K562 (cell line): ENCODE data around the gene ZFYVE28. TPM values are rescaled to one million over a fixed set of nuclear protein-coding genes. Genes with fewer than 3 reads are reported as not detected.
A peak's percentile ranks its signal among the peaks of the same experiment; 100 is the strongest.

Source experiments
- ATAC-seq: fragments of 200-7000 bp; cut with Tn5 transposase; 3 replicates; pipeline ENCODE4 v1.9.1; 2020; ENCODE audit warnings: moderate library complexity
- BruUV-seq: library from RNA; stranded (reverse); fragments of 400-500 nt; replicated peaks from 2 replicates; lab custom pipeline; 2021; lab: Mats Ljungman, UMichigan
- CTCF ChIA-PET: fragments of 300-600 bp; formaldehyde crosslinking; extraction: SDS; loops from one replicate; lab custom pipeline; 2021; ENCODE audit warnings: low intra/inter-chr PET ratio; lab: Yijun Ruan, JAX
- POLR2A ChIA-PET: fragments of 300-600, 350-650 bp; sonication (Branson Sonifier 250); formaldehyde crosslinking; extraction: SDS; loops from one replicate; lab custom pipeline; 2021; ENCODE audit warnings: antibody characterized with exemption, inconsistent platforms; lab: Yijun Ruan, JAX
- DNase-seq, 4 experiments: peaks; one replicate each; pipeline versions ENCODE4 v3.0.0 to v3.0.0-alpha.2; 2011 to 2018; ENCODE audit warnings: low spot score in 3 of 4, mixed read lengths in 3 of 4; ENCODE audit errors: extremely low read depth in 1 of 4
- FAIRE-seq: peaks from 2 replicates; lab custom pipeline; 2011; peaks lifted over from hg19 to GRCh38; lab: Jason Lieb, UNC
- H2AFZ ChIP-seq: 2 replicates; pipeline ENCODE4 v1.6.0; 2011; ENCODE audit warnings: low read depth, low read length, control low read depth, inconsistent platforms
- H3K27ac ChIP-seq: fragments of 200-600 bp; 3 replicates; pipeline ENCODE4 v1.8.0; 2011; ENCODE audit warnings: low read depth, mild to moderate bottlenecking, control low read depth, inconsistent platforms, low read length, moderate library complexity, mixed read lengths; ENCODE audit errors: extremely low read depth
- H3K27me3 ChIP-seq, 2 experiments: fragments of 300-600 bp in 1 of 2; 2 replicates in 1 of 2; 3 replicates in 1 of 2; pipeline versions ENCODE4 v1.6.0 to v1.8.0; 2011; ENCODE audit warnings: inconsistent platforms in 2 of 2, low read length in 2 of 2, mild to moderate bottlenecking in 1 of 2, mixed read lengths in 1 of 2, moderate library complexity in 1 of 2; ENCODE audit not compliant: control insufficient read depth in 2 of 2, insufficient read depth in 2 of 2
- H3K36me3 ChIP-seq: fragments of 300-600 bp; 3 replicates; pipeline ENCODE4 v1.8.0; 2011; ENCODE audit warnings: mild to moderate bottlenecking, low read length, inconsistent platforms; ENCODE audit not compliant: control insufficient read depth, insufficient read depth
- H3K4me1 ChIP-seq, 2 experiments: fragments of 200-600 bp in 1 of 2; replicated peaks in 1 of 2; 2 replicates in 1 of 2; 3 replicates in 1 of 2; pipeline versions ENCODE4 v1.5.1 to v1.8.0; 2011; ENCODE audit warnings: inconsistent platforms in 2 of 2, low read length in 2 of 2, mild to moderate bottlenecking in 1 of 2, mixed read lengths in 1 of 2, moderate library complexity in 1 of 2; ENCODE audit not compliant: control insufficient read depth in 2 of 2, insufficient read depth in 2 of 2
- H3K4me2 ChIP-seq: 2 replicates; pipeline ENCODE4 v1.6.1; 2011; ENCODE audit warnings: low read length, control low read depth, inconsistent platforms, mixed read lengths; ENCODE audit not compliant: insufficient read depth
- H3K4me3 ChIP-seq: fragments of 200-600 bp; sonication (generic), shearing (Covaris generic); 2 replicates; pipeline ENCODE4 v1.5.1; 2016; ENCODE audit warnings: control low read depth, inconsistent platforms
- H3K79me2 ChIP-seq: fragments of 200-600 bp; 3 replicates; pipeline ENCODE4 v1.8.0; 2011; ENCODE audit warnings: low read length, inconsistent platforms; ENCODE audit not compliant: control insufficient read depth, insufficient read depth
- H3K9ac ChIP-seq, 2 experiments: 2 replicates each; pipeline versions ENCODE4 v1.6.0 to v1.6.1; 2011; ENCODE audit warnings: low read depth in 2 of 2, low read length in 2 of 2, control low read depth in 1 of 2, inconsistent platforms in 1 of 2, mild to moderate bottlenecking in 1 of 2, mixed read lengths in 1 of 2; ENCODE audit not compliant: insufficient read depth in 1 of 2
- H3K9me1 ChIP-seq: one replicate; pipeline ENCODE4 v1.6.0; 2011; ENCODE audit warnings: inconsistent platforms, mild to moderate bottlenecking, low read length, moderate library complexity; ENCODE audit not compliant: control insufficient read depth, insufficient read depth
- H3K9me3 ChIP-seq: replicated peaks from 2 replicates; pipeline ENCODE4 v1.5.1; 2011; ENCODE audit warnings: low read depth, low read length, inconsistent platforms; ENCODE audit not compliant: control insufficient read depth, insufficient read depth
- H4K20me1 ChIP-seq: replicated peaks from 2 replicates; pipeline ENCODE4 v1.6.1; 2011; ENCODE audit warnings: low read length, inconsistent platforms, mixed read lengths; ENCODE audit not compliant: control insufficient read depth, insufficient read depth
- CBFA2T3 ChIP-seq: fragments of 450-650 bp; IDR thresholded peaks from 2 replicates; pipeline ENCODE4 v1.6.1; 2017
- EP400 ChIP-seq: fragments of 450-650 bp; IDR thresholded peaks from 2 replicates; pipeline ENCODE4 v1.6.1; 2017; ENCODE audit warnings: antibody characterized with exemption, mild to moderate bottlenecking, moderate library complexity
- IFI16 ChIP-seq: fragments of 250-450 bp; sonication (Bioruptor Pico); IDR thresholded peaks from 2 replicates; pipeline ENCODE4 v2.1.2; 2022; ENCODE audit warnings: mild to moderate bottlenecking, inconsistent platforms
- MYC ChIP-seq, 2 experiments: fragments of 250-450 bp in 1 of 2; sonication (Bioruptor Pico) in 1 of 2; IDR thresholded peaks; 2 replicates each; pipeline versions ENCODE4 v1.5.1 to v1.6.1; 2012 to 2021; ENCODE audit warnings: low read depth in 2 of 2, borderline replicate concordance in 1 of 2, improper control_type of control experiment in 1 of 2, low read length in 1 of 2, mild to moderate bottlenecking in 1 of 2, moderate library complexity in 1 of 2
- PHF8 ChIP-seq: fragments of 200-600 bp; sonication (generic); IDR thresholded peaks from 2 replicates; pipeline ENCODE4 v1.6.1; 2012; ENCODE audit warnings: mixed run types, mild to moderate bottlenecking, inconsistent platforms, low read length, moderate library complexity, borderline replicate concordance
- TAL1 ChIP-seq: fragments of 450-650 bp; IDR thresholded peaks from 2 replicates; pipeline ENCODE4 v1.6.1; 2016; ENCODE audit warnings: mild to moderate bottlenecking
- TCFL5 ChIP-seq: fragments of 250-450 bp; sonication (Bioruptor Pico); conservative IDR thresholded peaks from 2 replicates; pipeline ENCODE4 v1.6.1; 2021; ENCODE audit warnings: mild to moderate bottlenecking, moderate library complexity, matching md5 sums
- ZBED1 ChIP-seq: IDR thresholded peaks from 2 replicates; pipeline ENCODE4 v1.6.1; 2014
- WGBS: fragments of 100-300 bp; shearing (Covaris generic); methylation state at CpG from one replicate; pipeline ENCODE4 v1.1.6; 2016; ENCODE audit warnings: low coverage, mixed read lengths; ENCODE audit not compliant: insufficient coverage; ENCODE audit errors: missing lambda C conversion rate; 5-methylcytosine and 5-hydroxymethylcytosine counted together
- in situ Hi-C: fragments of 300-500 bp; cut with MboI; formaldehyde crosslinking; loops from 4 replicates; pipeline ENCODE4 v1.15.0; 2018; ENCODE audit warnings: inconsistent platforms, mixed read lengths
- intact Hi-C: fragments of 100-400 bp; cut with micrococcal nuclease; formaldehyde crosslinking; loops from 2 replicates; pipeline ENCODE4 v1.14.2; 2022
- polyA plus RNA-seq, 8 experiments: library from polyadenylated mRNA; depleted of rRNA in 4 of 8; stranded (reverse) in 5 of 8; unstranded in 3 of 8; fragments of >200 nt; fragmentation: Nextera tagmentation in 2 of 8; fragmentation: Illumina TruSeq in 1 of 8; extraction: Ambion mirVana in 2 of 8; extraction: Trizol in 1 of 8; gene quantifications; 2 replicates each; pipeline versions ENCODE4 v1.2.1 to v1.2.3, GENCODE V29; 2011 to 2014; ENCODE audit warnings: inconsistent platforms in 1 of 8, missing spikeins in 1 of 8
- total RNA-seq, 7 experiments: library from RNA; depleted of rRNA in 6 of 7; stranded (reverse); fragments of >200 nt in 6 of 7; fragmentation: Illumina TruSeq in 2 of 7; extraction: Trizol in 2 of 7; gene quantifications; 2 replicates each; pipeline versions ENCODE4 v1.2.1 to v1.2.3, GENCODE V29; 2011 to 2021; ENCODE audit warnings: low replicate concordance in 1 of 7
- TF ChIP-seq, protein P1 (sequence below), 2 experiments: fragments of 450-650 bp; conservative IDR thresholded peaks; 2 replicates each; pipeline ENCODE4 v1.6.1; 2017; ENCODE audit warnings: mild to moderate bottlenecking in 2 of 2, moderate library complexity in 2 of 2
- TF ChIP-seq, protein P2 (sequence below), 2 experiments: fragments of 450-650 bp; formaldehyde crosslinking in 1 of 2; IDR thresholded peaks; 2 replicates each; pipeline versions ENCODE4 v1.4.0 to v1.6.1; 2014 to 2020; ENCODE audit warnings: mild to moderate bottlenecking in 2 of 2, borderline replicate concordance in 1 of 2, low read depth in 1 of 2

ZFYVE28 gene
- total and polyA plus RNA-seq, 9 of the 15 experiments (the other 6 are each of a cell fraction or from before 2014, with no cell fraction given) = 1.3 to 24.8 (median 8.9) TPM

DNA sequence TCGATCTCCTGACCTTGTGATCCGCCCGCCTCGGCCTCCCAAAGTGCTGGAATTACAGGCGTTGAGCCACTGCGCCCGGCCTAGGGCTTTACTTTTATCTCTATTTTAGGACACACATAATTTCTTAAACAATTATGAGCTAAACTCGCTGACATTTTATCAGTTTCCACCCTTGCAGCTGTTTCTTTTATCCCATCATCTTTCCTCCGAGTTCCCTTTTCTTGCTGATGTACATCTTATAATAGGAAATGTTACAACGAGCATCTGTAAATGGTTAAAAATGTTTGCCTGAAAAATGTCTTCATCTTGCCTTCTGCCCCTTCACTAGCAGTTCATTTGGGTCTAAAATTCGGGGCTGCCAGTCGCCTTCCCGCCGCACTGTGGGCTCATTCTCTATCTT, 41.2 kb downstream of the ZFYVE28 start (continued):
- TF ChIP-seq IFI16 = no peak
- TF ChIP-seq CBFA2T3 = peak; percentile 30; the same call in 1 of the 2 replicates

DNA sequence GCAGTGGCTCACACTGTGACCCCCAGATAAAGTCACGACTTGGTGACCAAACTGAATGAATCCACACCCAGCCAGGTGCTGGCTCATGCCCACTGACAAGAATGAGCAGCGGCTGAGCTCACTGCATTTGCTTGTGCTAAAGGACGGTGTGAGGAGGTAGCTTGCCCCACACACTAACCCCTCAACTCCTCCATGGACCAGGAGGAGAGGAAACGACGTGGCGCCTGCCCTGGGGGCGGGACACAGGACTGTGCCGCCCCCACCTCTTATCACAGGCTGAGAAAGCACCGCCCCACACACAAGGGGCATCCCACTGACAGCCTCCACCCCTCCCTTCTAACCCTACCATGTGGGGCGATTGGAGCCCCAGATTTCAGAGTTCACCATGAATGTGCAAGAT, 43.0 kb downstream of the ZFYVE28 start:
- peak overlapping the region in 1 of 2 experiments; percentile 81; a peak in 2 of 4 replicates for H3K9ac ChIP-seq
- no peak overlapping the region for H3K4me3 ChIP-seq
- H3K27me3 ChIP-seq = no peaks in the 10 kb centered on the region
- peak overlapping the region; percentile 68 for H3K4me2 ChIP-seq
- intact Hi-C loops (no loop called here), in situ Hi-C loops (no loop called here)
- CTCF ChIA-PET = no interaction called here
- peaks cover 18 to 38% of the 10 kb centered on the region in 2 experiments for H3K4me1 ChIP-seq
- 15% methylated on average over 10 of the region's 10 CpGs for WGBS
- peaks cover 14% of the 10 kb centered on the region; the same call in 2 of the 3 replicates for H3K36me3 ChIP-seq
- peak overlapping the region; percentile 89 for H2AFZ ChIP-seq
- BruUV-seq = no TSS peak
- DNase-seq (peak; percentile 52 to 80 (median 66)), FAIRE-seq (peak; percentile 89), ATAC-seq (peak; percentile 92)
- H3K79me2 ChIP-seq = peaks cover 17% of the 10 kb centered on the region
- peaks cover 2% of the 10 kb centered on the region for H3K9me1 ChIP-seq
- peak overlapping the region; percentile 53; the same call in 2 of the 3 replicates for H3K27ac ChIP-seq
- POLR2A ChIA-PET = interaction anchor here (0.7 kb wide), 1 partner anchor 20 kb away, joined by 4 read pairs; no protein-coding TSS in a partner anchor
- peaks cover 5% of the 10 kb centered on the region for H3K9me3 ChIP-seq
- H4K20me1 ChIP-seq = no peaks in the 10 kb centered on the region
- 0 out of 2 replicates have a peak, but pooled peaks have one; percentile 16 for TF ChIP-seq MYC (IDR thresholded peaks at IDR 0.05; ENCODE audit: low read depth, low read length)
- no peak for TF ChIP-seq MYC (CRISPR knock-in tag; IDR thresholded peaks at IDR 0.05; ENCODE audit: borderline replicate concordance, low read depth)
- TF ChIP-seq TAL1 = no peak
- TF ChIP-seq EP400 = peak; percentile 49
- TF ChIP-seq TCFL5 = no peak
- TF ChIP-seq, protein P1, sequence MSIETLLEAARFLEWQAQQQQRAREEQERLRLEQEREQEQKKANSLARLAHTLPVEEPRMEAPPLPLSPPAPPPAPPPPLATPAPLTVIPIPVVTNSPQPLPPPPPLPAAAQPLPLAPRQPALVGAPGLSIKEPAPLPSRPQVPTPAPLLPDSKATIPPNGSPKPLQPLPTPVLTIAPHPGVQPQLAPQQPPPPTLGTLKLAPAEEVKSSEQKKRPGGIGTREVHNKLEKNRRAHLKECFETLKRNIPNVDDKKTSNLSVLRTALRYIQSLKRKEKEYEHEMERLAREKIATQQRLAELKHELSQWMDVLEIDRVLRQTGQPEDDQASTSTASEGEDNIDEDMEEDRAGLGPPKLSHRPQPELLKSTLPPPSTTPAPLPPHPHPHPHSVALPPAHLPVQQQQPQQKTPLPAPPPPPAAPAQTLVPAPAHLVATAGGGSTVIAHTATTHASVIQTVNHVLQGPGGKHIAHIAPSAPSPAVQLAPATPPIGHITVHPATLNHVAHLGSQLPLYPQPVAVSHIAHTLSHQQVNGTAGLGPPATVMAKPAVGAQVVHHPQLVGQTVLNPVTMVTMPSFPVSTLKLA (conservative IDR thresholded peaks at IDR 0.05) = 0 out of 4 replicates have a peak, but pooled peaks of 1 of the 2 experiments have one; percentile 18
- TF ChIP-seq ZBED1 = no peak
- TF ChIP-seq, protein P2, sequence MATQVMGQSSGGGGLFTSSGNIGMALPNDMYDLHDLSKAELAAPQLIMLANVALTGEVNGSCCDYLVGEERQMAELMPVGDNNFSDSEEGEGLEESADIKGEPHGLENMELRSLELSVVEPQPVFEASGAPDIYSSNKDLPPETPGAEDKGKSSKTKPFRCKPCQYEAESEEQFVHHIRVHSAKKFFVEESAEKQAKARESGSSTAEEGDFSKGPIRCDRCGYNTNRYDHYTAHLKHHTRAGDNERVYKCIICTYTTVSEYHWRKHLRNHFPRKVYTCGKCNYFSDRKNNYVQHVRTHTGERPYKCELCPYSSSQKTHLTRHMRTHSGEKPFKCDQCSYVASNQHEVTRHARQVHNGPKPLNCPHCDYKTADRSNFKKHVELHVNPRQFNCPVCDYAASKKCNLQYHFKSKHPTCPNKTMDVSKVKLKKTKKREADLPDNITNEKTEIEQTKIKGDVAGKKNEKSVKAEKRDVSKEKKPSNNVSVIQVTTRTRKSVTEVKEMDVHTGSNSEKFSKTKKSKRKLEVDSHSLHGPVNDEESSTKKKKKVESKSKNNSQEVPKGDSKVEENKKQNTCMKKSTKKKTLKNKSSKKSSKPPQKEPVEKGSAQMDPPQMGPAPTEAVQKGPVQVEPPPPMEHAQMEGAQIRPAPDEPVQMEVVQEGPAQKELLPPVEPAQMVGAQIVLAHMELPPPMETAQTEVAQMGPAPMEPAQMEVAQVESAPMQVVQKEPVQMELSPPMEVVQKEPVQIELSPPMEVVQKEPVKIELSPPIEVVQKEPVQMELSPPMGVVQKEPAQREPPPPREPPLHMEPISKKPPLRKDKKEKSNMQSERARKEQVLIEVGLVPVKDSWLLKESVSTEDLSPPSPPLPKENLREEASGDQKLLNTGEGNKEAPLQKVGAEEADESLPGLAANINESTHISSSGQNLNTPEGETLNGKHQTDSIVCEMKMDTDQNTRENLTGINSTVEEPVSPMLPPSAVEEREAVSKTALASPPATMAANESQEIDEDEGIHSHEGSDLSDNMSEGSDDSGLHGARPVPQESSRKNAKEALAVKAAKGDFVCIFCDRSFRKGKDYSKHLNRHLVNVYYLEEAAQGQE (IDR thresholded peaks at IDR 0.05; ENCODE audit: borderline replicate concordance) = peak; percentile 32; the same call in 1 of the 2 replicates
- TF ChIP-seq, protein P2 (CRISPR knock-in tag; IDR thresholded peaks at IDR 0.05; ENCODE audit: low read depth) = no peak
- TF ChIP-seq PHF8 = peak; percentile 51; the same call in 1 of the 2 replicates
